Measurements from ENCODE around the gene ARL6IP6. TPM values are rescaled to one million over a fixed set of nuclear protein-coding genes. Genes with fewer than 3 reads are reported as not detected.

ARL6IP6 gene
- total and polyA plus RNA-seq, 10 of the 15 experiments (the other 5 are each of a cell fraction or from before 2014, with no cell fraction given) = 15.8 to 87.3 (median 28.4) TPM

DNA sequence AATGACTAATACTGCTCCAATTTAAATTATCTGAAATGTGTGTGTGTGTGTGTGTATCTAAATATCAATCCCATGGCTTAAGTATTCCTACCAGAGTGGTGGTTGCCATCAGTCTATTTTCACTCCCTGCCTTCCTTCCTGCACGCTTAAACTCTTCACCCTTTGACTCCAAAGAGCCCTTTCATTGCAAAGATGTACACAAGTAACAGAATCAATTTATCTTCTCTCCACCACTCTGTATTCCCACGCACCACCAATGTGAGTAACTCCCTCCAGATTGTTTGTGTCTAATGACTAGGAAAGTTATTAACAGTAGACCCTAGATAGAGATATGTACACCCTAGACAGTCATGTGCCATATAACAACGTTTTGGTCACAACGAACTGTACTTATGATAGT is 42.8 kb downstream of the ARL6IP6 start:
- in situ Hi-C loops (cut with MboI) = no loop called here
- no TSS peak for BruUV-seq (replicated peaks)
- SMC1A ChIA-PET (ENCODE audit: uncharacterized antibody, unreplicated experiment) = no interaction called here

More for the DNA sequence above, 42.8 kb downstream of the ARL6IP6 start:
- peaks cover 0 to 5% of the 10 kb centered on the region in 2 experiments; a peak in 3 of 4 replicates for H3K36me3 ChIP-seq (ENCODE audit: control insufficient read depth in 2 of 2, insufficient read depth in 2 of 2, low read length in 1 of 2)
- WGBS (ENCODE audit: insufficient coverage, insufficient replicate concordance, low lambda C conversion rate, missing lambda C conversion rate) = 96% methylated on average over 4 of the region's 4 CpGs
- H3K9me3 ChIP-seq (replicated peaks; ENCODE audit: control insufficient read depth, insufficient read depth, low read length) = no peaks in the 10 kb centered on the region
- H3K27me3 ChIP-seq (replicated peaks in 1 of 2; ENCODE audit: control insufficient read depth in 2 of 2, insufficient read depth in 2 of 2, low read length in 1 of 2) = no peaks in the 10 kb centered on the region
- H4K20me1 ChIP-seq (ENCODE audit: control insufficient read depth, insufficient read depth) = no peaks in the 10 kb centered on the region
- no peak overlapping the region for H3K4me2 ChIP-seq (ENCODE audit: control insufficient read depth, insufficient read depth)
- no peak overlapping the region for H2AFZ ChIP-seq (ENCODE audit: control insufficient read depth, low read depth, low read length)
- ATAC-seq (no peak), FAIRE-seq (no peak), DNase-seq (ENCODE audit: low read depth, low spot score) (no peak)
- no peak for TF ChIP-seq STAT1 (conservative IDR thresholded peaks at IDR 0.05)
- TF ChIP-seq, protein P1, sequence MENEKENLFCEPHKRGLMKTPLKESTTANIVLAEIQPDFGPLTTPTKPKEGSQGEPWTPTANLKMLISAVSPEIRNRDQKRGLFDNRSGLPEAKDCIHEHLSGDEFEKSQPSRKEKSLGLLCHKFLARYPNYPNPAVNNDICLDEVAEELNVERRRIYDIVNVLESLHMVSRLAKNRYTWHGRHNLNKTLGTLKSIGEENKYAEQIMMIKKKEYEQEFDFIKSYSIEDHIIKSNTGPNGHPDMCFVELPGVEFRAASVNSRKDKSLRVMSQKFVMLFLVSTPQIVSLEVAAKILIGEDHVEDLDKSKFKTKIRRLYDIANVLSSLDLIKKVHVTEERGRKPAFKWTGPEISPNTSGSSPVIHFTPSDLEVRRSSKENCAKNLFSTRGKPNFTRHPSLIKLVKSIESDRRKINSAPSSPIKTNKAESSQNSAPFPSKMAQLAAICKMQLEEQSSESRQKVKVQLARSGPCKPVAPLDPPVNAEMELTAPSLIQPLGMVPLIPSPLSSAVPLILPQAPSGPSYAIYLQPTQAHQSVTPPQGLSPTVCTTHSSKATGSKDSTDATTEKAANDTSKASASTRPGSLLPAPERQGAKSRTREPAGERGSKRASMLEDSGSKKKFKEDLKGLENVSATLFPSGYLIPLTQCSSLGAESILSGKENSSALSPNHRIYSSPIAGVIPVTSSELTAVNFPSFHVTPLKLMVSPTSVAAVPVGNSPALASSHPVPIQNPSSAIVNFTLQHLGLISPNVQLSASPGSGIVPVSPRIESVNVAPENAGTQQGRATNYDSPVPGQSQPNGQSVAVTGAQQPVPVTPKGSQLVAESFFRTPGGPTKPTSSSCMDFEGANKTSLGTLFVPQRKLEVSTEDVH (IDR thresholded peaks at IDR 0.05; ENCODE audit: low read depth, partially characterized antibody) = no peak
- TF ChIP-seq BCL11A (IDR thresholded peaks at IDR 0.05; ENCODE audit: low read depth, low read length) = no peak
- no peak for TF ChIP-seq CBX3 (IDR thresholded peaks at IDR 0.05; ENCODE audit: borderline replicate concordance, low read depth)
- no peak for TF ChIP-seq NFXL1 (IDR thresholded peaks at IDR 0.05; ENCODE audit: borderline replicate concordance)
- no peak for TF ChIP-seq SIX5 (IDR thresholded peaks at IDR 0.05; ENCODE audit: low read depth, low read length, severe bottlenecking)
- TF ChIP-seq GATAD2B (conservative IDR thresholded peaks at IDR 0.05; ENCODE audit: low read depth) = no peak
- no peak for TF ChIP-seq ZNF274 (IDR thresholded peaks at IDR 0.05; ENCODE audit: insufficient read depth, insufficient read length)
- TF ChIP-seq SP1 (IDR thresholded peaks at IDR 0.05; ENCODE audit: low read depth, low read length) = no peak
- no peak for TF ChIP-seq FOXK2 (IDR thresholded peaks at IDR 0.05)
- TF ChIP-seq, protein P2, sequence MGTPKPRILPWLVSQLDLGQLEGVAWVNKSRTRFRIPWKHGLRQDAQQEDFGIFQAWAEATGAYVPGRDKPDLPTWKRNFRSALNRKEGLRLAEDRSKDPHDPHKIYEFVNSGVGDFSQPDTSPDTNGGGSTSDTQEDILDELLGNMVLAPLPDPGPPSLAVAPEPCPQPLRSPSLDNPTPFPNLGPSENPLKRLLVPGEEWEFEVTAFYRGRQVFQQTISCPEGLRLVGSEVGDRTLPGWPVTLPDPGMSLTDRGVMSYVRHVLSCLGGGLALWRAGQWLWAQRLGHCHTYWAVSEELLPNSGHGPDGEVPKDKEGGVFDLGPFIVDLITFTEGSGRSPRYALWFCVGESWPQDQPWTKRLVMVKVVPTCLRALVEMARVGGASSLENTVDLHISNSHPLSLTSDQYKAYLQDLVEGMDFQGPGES (IDR thresholded peaks at IDR 0.05) = no peak
- TF ChIP-seq SUZ12 (IDR thresholded peaks at IDR 0.05; ENCODE audit: unreplicated experiment) = no peak
- TF ChIP-seq MEF2A (IDR thresholded peaks at IDR 0.05; ENCODE audit: insufficient read depth, low read depth, low read length) = no peak
- no peak for TF ChIP-seq RB1 (IDR thresholded peaks at IDR 0.05; ENCODE audit: borderline replicate concordance)
- no peaks in the 10 kb centered on the region for H3K4me1 ChIP-seq (ENCODE audit: control insufficient read depth, insufficient read depth, low read length)
- H3K27ac ChIP-seq (ENCODE audit: control insufficient read depth, insufficient read depth) = no peak overlapping the region
- ChIA-PET POLR2A (interaction anchor here (0.9 kb wide), 1 partner anchor 12 kb away, joined by 3 read pairs; no protein-coding TSS in a partner anchor), RAD21 (ENCODE audit: unreplicated experiment) (no interaction called here), CTCF (no interaction called here)
- H3K9ac ChIP-seq (ENCODE audit: control insufficient read depth, insufficient read depth, low read length) = no peak overlapping the region
- H3K4me3 ChIP-seq = no peak overlapping the region
- intact Hi-C loops (cut with micrococcal nuclease; ENCODE audit: unreplicated experiment) = no loop called here
- H3K79me2 ChIP-seq (ENCODE audit: control insufficient read depth, insufficient read depth, low read length) = no peaks in the 10 kb centered on the region
